ENCODE results near the gene ST13. TPM values are rescaled to one million over a fixed set of nuclear protein-coding genes. Genes with fewer than 3 reads are reported as not detected.

The ST13 gene
- total and polyA plus RNA-seq, 9 of the 15 experiments (the other 6 are each of a cell fraction or from before 2014, with no cell fraction given), result 53.6 to 311 (median 195) TPM

- TF ChIP-seq ZSCAN32 (CRISPR knock-in tag; IDR thresholded peaks at IDR 0.05) (no peak), KLF1 (tag; IDR thresholded peaks at IDR 0.05) (no peak), HSF4 (CRISPR knock-in tag; IDR thresholded peaks at IDR 0.05; ENCODE audit: borderline replicate concordance) (no peak)
Observed at GRCh38 chr22:40823426-40823825, 33.0 kb downstream of the ST13 start (continued).

- POLR2A ChIA-PET, result interaction anchor here (0.6 kb wide), 1 partner anchor 132 kb away, joined by 3 read pairs; no protein-coding TSS in a partner anchor
- TF ChIP-seq CREB5 (CRISPR knock-in tag; IDR thresholded peaks at IDR 0.05), result no peak
- no peak for TF ChIP-seq IRF9 (tag; IDR thresholded peaks at IDR 0.05)
- TF ChIP-seq ZNF507 (tag; conservative IDR thresholded peaks at IDR 0.05), result no peak
- TF ChIP-seq NR2C2 (CRISPR knock-in tag; IDR thresholded peaks at IDR 0.05), result no peak
- TF ChIP-seq NR2C2 (tag; IDR thresholded peaks at IDR 0.05), result peak; percentile 96
- no peak for TF ChIP-seq GTF2F1 (IDR thresholded peaks at IDR 0.05; ENCODE audit: low read depth, low read length)
- TF ChIP-seq CEBPG (CRISPR knock-in tag; IDR thresholded peaks at IDR 0.05), result peak; percentile 11; the same call in 1 of the 2 replicates
- TF ChIP-seq CEBPG (tag; conservative IDR thresholded peaks at IDR 0.05 in 1 of 2, IDR thresholded peaks at IDR 0.05 in 1 of 2), result no peak
- no peak for TF ChIP-seq SP1 (CRISPR knock-in tag; IDR thresholded peaks at IDR 0.05)
- TF ChIP-seq CEBPB (tag; IDR thresholded peaks at IDR 0.05), result peak; percentile 65
- no peak for TF ChIP-seq GATAD2A (IDR thresholded peaks at IDR 0.05)
- 0 out of 2 replicates have a peak, but pooled peaks have one; percentile 9 for TF ChIP-seq LCOR (CRISPR knock-in tag; IDR thresholded peaks at IDR 0.05)
- TF ChIP-seq VEZF1 (CRISPR knock-in tag; IDR thresholded peaks at IDR 0.05), result peak; percentile 11; the same call in 1 of the 2 replicates
- no peak for TF ChIP-seq GTF2E2 (tag; IDR thresholded peaks at IDR 0.05)
Observed at GRCh38 chr22:40819599-40820140, 36.8 kb downstream of the ST13 start.

More at GRCh38 chr22:40819599-40820140, 36.8 kb downstream of the ST13 start:
- Histone ChIP-seq H3K36me3 (ENCODE audit: control insufficient read depth, insufficient read depth, low read length) (peaks cover 19% of the 10 kb centered on the region), H3K79me2 (ENCODE audit: control insufficient read depth, insufficient read depth, low read length) (peaks cover 49% of the 10 kb centered on the region), H3K4me1 (replicated peaks in 1 of 2; ENCODE audit: control insufficient read depth in 2 of 2, insufficient read depth in 2 of 2, low read length in 2 of 2) (peaks cover 7 to 17% of the 10 kb centered on the region in 2 experiments; a peak in 4 of 5 replicates), H3K4me3 (peak overlapping the region; percentile 96), H2AFZ (ENCODE audit: low read depth, low read length) (peak overlapping the region; percentile 92), H3K9ac (ENCODE audit: insufficient read depth in 1 of 2, low read depth in 2 of 2, low read length in 2 of 2) (peak overlapping the region; percentile 66 to 83), H3K27me3 (ENCODE audit: control insufficient read depth in 2 of 2, insufficient read depth in 2 of 2, low read length in 2 of 2) (no peaks in the 10 kb centered on the region), H3K9me3 (replicated peaks; ENCODE audit: control insufficient read depth, insufficient read depth, low read depth, low read length) (no peaks in the 10 kb centered on the region), H4K20me1 (replicated peaks; ENCODE audit: control insufficient read depth, insufficient read depth, low read length) (no peaks in the 10 kb centered on the region), H3K9me1 (ENCODE audit: control insufficient read depth, insufficient read depth, low read length) (no peaks in the 10 kb centered on the region), H3K4me2 (ENCODE audit: insufficient read depth, low read length) (peak overlapping the region; percentile 74), H3K27ac (ENCODE audit: extremely low read depth, low read depth, low read length) (peak overlapping the region; percentile 69)
- FAIRE-seq, result no peak
- CTCF ChIA-PET (ENCODE audit: low intra/inter-chr PET ratio), result no interaction called here
- 13% methylated on average over 4 of the region's 4 CpGs for WGBS (ENCODE audit: insufficient coverage, low coverage, missing lambda C conversion rate)
- no peak for DNase-seq (ENCODE audit: extremely low read depth in 1 of 4, low spot score in 3 of 4)
- intact Hi-C loops (cut with micrococcal nuclease), result loop anchor here (5.0 kb wide), 1 partner anchor 38 kb away; the partner anchor contains the start of genes ST13 and XPNPEP3
- ATAC-seq, result no peak
- in situ Hi-C loops (cut with MboI), result no loop called here
- TSS peak; percentile 73 for BruUV-seq (replicated peaks)

All from K562 (cell line).